Esophagus squamous epithelium (tissue), 4 donors: ENCODE results near the gene FALEC.

Experiments used
- POLR2A ChIP-seq, 4 donors: fragments of 450-650 bp; IDR thresholded peaks; one replicate each; pipeline ENCODE4 v1.6.1; 2017; ENCODE audit warnings: antibody characterized with exemption in 4 of 4, mild to moderate bottlenecking in 4 of 4, moderate library complexity in 3 of 4
- TF ChIP-seq, protein P1 (sequence below), 6 experiments: fragments of 450-650 bp in 4 of 6; fragments of 200-600 bp in 2 of 6; sonication (generic) in 2 of 6; IDR thresholded peaks; one replicate each; pipeline ENCODE4 v1.5.1; 2016 to 2019; ENCODE audit warnings: antibody characterized with exemption in 6 of 6, mild to moderate bottlenecking in 4 of 6, moderate library complexity in 4 of 6

DNA sequence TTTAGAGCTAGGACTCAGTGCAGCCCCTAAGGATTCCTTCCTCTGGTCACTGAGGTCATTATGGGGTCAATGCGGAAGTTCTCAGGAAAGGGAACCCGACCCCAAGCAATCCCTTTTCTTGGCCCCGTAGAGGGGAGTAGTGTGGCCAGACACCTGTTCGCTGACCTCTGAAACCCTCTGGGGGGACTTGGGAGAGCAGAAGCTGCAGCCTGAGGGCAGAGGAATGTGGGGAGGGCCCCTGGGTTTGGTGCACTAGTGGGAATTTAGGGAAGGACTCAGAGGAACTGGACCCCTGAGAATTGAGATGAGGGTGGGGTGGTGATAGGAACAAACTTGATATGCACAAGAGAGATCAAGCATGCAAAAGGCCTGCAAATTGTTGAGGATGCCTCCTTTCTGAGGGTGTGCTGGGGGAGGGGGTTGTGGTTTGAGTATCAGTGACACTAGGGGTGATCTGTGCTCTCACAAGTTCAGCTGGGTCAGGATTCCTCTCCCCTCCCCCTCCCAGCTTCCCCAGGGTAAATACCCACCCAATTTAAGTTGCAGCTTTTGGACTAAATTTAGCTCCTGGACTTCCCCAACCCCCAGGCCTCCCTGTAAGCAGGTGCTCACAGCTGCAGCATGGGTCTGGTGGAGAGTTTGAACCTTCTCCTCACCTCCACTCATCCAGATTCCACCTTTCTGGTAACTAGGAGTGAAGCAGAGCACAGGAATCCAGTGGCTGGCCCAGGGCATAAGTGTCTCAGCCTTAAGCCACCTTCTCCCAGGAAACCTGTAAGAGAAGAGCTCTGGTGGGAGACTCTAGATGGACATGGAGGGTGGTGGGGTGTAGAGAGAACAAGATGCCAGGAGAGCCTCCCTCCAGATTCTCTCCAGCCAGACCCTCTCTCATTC is 47.1 kb downstream of the FALEC start:
- TF ChIP-seq, protein P1, sequence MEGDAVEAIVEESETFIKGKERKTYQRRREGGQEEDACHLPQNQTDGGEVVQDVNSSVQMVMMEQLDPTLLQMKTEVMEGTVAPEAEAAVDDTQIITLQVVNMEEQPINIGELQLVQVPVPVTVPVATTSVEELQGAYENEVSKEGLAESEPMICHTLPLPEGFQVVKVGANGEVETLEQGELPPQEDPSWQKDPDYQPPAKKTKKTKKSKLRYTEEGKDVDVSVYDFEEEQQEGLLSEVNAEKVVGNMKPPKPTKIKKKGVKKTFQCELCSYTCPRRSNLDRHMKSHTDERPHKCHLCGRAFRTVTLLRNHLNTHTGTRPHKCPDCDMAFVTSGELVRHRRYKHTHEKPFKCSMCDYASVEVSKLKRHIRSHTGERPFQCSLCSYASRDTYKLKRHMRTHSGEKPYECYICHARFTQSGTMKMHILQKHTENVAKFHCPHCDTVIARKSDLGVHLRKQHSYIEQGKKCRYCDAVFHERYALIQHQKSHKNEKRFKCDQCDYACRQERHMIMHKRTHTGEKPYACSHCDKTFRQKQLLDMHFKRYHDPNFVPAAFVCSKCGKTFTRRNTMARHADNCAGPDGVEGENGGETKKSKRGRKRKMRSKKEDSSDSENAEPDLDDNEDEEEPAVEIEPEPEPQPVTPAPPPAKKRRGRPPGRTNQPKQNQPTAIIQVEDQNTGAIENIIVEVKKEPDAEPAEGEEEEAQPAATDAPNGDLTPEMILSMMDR (IDR thresholded peaks at IDR 0.05): peak in 1 of 6 experiments; percentile 7
- TF ChIP-seq POLR2A (IDR thresholded peaks at IDR 0.05): no peak
